Stimulated activated CD4-positive, alpha-beta T cell treated with anti-CD3 and anti-CD28 coated beads, Interleukin-15, amount 100 ng/mL, for 24 hours (primary cell): Measurements from ENCODE around the gene KIFBP.

ENCODE experiments used
- DNase-seq: peaks from one replicate; pipeline ENCODE4 v3.0.0-alpha.2; 2020

The KIFBP gene

GRCh38 chr10:69052736-69053135 is 64.1 kb downstream of the KIFBP start:
- no peak for DNase-seq

- no peak for DNase-seq
Measured at GRCh38 chr10:69055241-69055640, 66.6 kb downstream of the KIFBP start.

GRCh38 chr10:69056129-69056528 is 67.5 kb downstream of the KIFBP start:
- no peak for DNase-seq

GRCh38 chr10:69056536-69057260 is 68.1 kb downstream of the KIFBP start:
- no peak for DNase-seq

- DNase-seq, result no peak
Measured at GRCh38 chr10:69057261-69057950, 68.8 kb downstream of the KIFBP start.

GRCh38 chr10:69057951-69058297 is 69.3 kb downstream of the KIFBP start:
- no peak for DNase-seq

- no peak for DNase-seq
Measured at GRCh38 chr10:69060127-69060798, 71.7 kb downstream of the KIFBP start.

GRCh38 chr10:69061305-69062161 is 72.9 kb downstream of the KIFBP start:
- DNase-seq, result peak; percentile 45

GRCh38 chr10:69062901-69063300 is 74.3 kb downstream of the KIFBP start:
- no peak for DNase-seq

GRCh38 chr10:69064762-69065328 is 76.2 kb downstream of the KIFBP start:
- DNase-seq, result no peak

- peak; percentile 82 for DNase-seq
Measured at GRCh38 chr10:69065406-69066361, 77.1 kb downstream of the KIFBP start.
